Measurements from ENCODE around the gene SUMO2. TPM values are rescaled to one million over a fixed set of nuclear protein-coding genes. Genes with fewer than 3 reads are reported as not detected.

SUMO2 gene
- total and polyA plus RNA-seq, 2 of the 13 experiments (the other 11 are each of a cell fraction or from before 2014, with no cell fraction given): 337 to 553 TPM

- no peak; the same call in 1 of the 2 replicates for TF ChIP-seq MYNN (CRISPR knock-in tag; IDR thresholded peaks at IDR 0.05; ENCODE audit: low read depth)
- peak; percentile 97 for TF ChIP-seq ZFY (CRISPR knock-in tag; IDR thresholded peaks at IDR 0.05)
- no peak for TF ChIP-seq NCOA5 (CRISPR knock-in tag; IDR thresholded peaks at IDR 0.05)
- no peak for TF ChIP-seq ZNF816 (CRISPR knock-in tag; IDR thresholded peaks at IDR 0.05; ENCODE audit: borderline replicate concordance)
- TF ChIP-seq TBX2 (CRISPR knock-in tag; IDR thresholded peaks at IDR 0.05; ENCODE audit: borderline replicate concordance): 0 out of 2 replicates have a peak, but pooled peaks have one; percentile 48
- no peak for TF ChIP-seq ZNF264 (CRISPR knock-in tag; IDR thresholded peaks at IDR 0.05)
- TF ChIP-seq MATR3 (CRISPR knock-in tag; IDR thresholded peaks at IDR 0.05): no peak
- TF ChIP-seq BORCS8-MEF2B (CRISPR knock-in tag; IDR thresholded peaks at IDR 0.05): peak; percentile 95
- peak; percentile 74 for TF ChIP-seq HDAC2 (CRISPR knock-in tag; IDR thresholded peaks at IDR 0.05)
- no peak for TF ChIP-seq HOXA9 (CRISPR knock-in tag; IDR thresholded peaks at IDR 0.05; ENCODE audit: borderline replicate concordance)
- no peak for TF ChIP-seq ZNF136 (CRISPR knock-in tag; IDR thresholded peaks at IDR 0.05; ENCODE audit: low read depth)
- peak; percentile 71; the same call in 1 of the 2 replicates for TF ChIP-seq ZNF337 (CRISPR knock-in tag; IDR thresholded peaks at IDR 0.05; ENCODE audit: borderline replicate concordance, low read depth)
- TF ChIP-seq ZNF749 (CRISPR knock-in tag; IDR thresholded peaks at IDR 0.05; ENCODE audit: borderline replicate concordance): peak; percentile 82
- 0 out of 2 replicates have a peak, but pooled peaks have one; percentile 16 for TF ChIP-seq HMG20B (CRISPR knock-in tag; conservative IDR thresholded peaks at IDR 0.05)
- TF ChIP-seq ZNF513 (CRISPR knock-in tag; conservative IDR thresholded peaks at IDR 0.05): 0 out of 2 replicates have a peak, but pooled peaks have one; percentile 30
- TF ChIP-seq SP2 (CRISPR knock-in tag; IDR thresholded peaks at IDR 0.05): peak; percentile 98
- peak; percentile 84; the same call in 1 of the 2 replicates for TF ChIP-seq FOXC1 (CRISPR knock-in tag; IDR thresholded peaks at IDR 0.05; ENCODE audit: borderline replicate concordance)
- peak; percentile 74; the same call in 1 of the 2 replicates for TF ChIP-seq KDM4B (CRISPR knock-in tag; IDR thresholded peaks at IDR 0.05)
- TF ChIP-seq ZNF350 (CRISPR knock-in tag; IDR thresholded peaks at IDR 0.05; ENCODE audit: borderline replicate concordance, low read depth): peak; percentile 32; the same call in 1 of the 2 replicates
- TF ChIP-seq CEBPZ (IDR thresholded peaks at IDR 0.05; ENCODE audit: low read length): peak; percentile 55; the same call in 1 of the 2 replicates
- peak; percentile 87; the same call in 1 of the 2 replicates for TF ChIP-seq GLI4 (CRISPR knock-in tag; IDR thresholded peaks at IDR 0.05; ENCODE audit: borderline replicate concordance)
- peak; percentile 94 for TF ChIP-seq ZNF784 (CRISPR knock-in tag; IDR thresholded peaks at IDR 0.05; ENCODE audit: borderline replicate concordance)
- TF ChIP-seq TGIF2 (CRISPR knock-in tag; IDR thresholded peaks at IDR 0.05): peak; percentile 82; the same call in 1 of the 2 replicates
Observed at GRCh38 chr17:75154195-75155106, 28.3 kb downstream of the SUMO2 start, which contains the start of gene JPT1 (continued).

All from HepG2 (cell line).